Endothelial cell of umbilical vein (primary cell): Measurements from ENCODE around the gene ANKFN1. TPM values are rescaled to one million over a fixed set of nuclear protein-coding genes. Genes with fewer than 3 reads are reported as not detected.

ENCODE experiments used
- BruUV-seq: library from RNA; stranded (reverse); fragments of 400-500 nt; replicated peaks from 2 replicates; lab custom pipeline; 2021; lab: Mats Ljungman, UMichigan
- CTCF ChIA-PET: fragments of 300-600, 350-600 bp; sonication (Branson Sonifier 250); formaldehyde crosslinking; loops from one replicate; lab custom pipeline; 2021; ENCODE audit warnings: antibody characterized with exemption, inconsistent platforms; lab: Charles Lee
- POLR2A ChIA-PET: fragments of 300-600, 350-600 bp; sonication (Branson Sonifier 250); formaldehyde crosslinking; loops from one replicate; lab custom pipeline; 2021; ENCODE audit warnings: antibody characterized with exemption, inconsistent platforms; lab: Charles Lee
- DNase-seq: peaks from one replicate; pipeline ENCODE4 v3.0.0-alpha.2; 2011; ENCODE audit warnings: low read depth, low spot score
- FAIRE-seq: peaks from 2 replicates; lab custom pipeline; 2011; peaks lifted over from hg19 to GRCh38; lab: Jason Lieb, UNC
- H2AFZ ChIP-seq: 2 replicates; pipeline ENCODE4 v1.6.0; 2012; ENCODE audit warnings: low read depth, low read length, control low read depth, inconsistent platforms
- H3K27ac ChIP-seq: 2 replicates; pipeline ENCODE4 v1.5.1; 2011; ENCODE audit warnings: low read depth, mild to moderate bottlenecking, control low read depth, low read length, moderate library complexity; ENCODE audit not compliant: insufficient read depth
- H3K27me3 ChIP-seq, 2 experiments: 2 replicates each; pipeline versions ENCODE4 v1.6.0 to v1.6.1; 2011; ENCODE audit warnings: low read length in 2 of 2, mixed read lengths in 1 of 2; ENCODE audit not compliant: control insufficient read depth in 2 of 2, insufficient read depth in 2 of 2
- H3K36me3 ChIP-seq, 2 experiments: 2 replicates in 1 of 2; 3 replicates in 1 of 2; pipeline ENCODE4 v1.5.1; 2011; ENCODE audit warnings: low read length in 2 of 2, mild to moderate bottlenecking in 1 of 2, moderate library complexity in 1 of 2; ENCODE audit not compliant: control insufficient read depth in 2 of 2, insufficient read depth in 2 of 2; ENCODE audit errors: extremely low read depth in 1 of 2
- H3K4me1 ChIP-seq: 3 replicates; pipeline ENCODE4 v1.5.1; 2011; ENCODE audit warnings: mild to moderate bottlenecking, low read length; ENCODE audit not compliant: control insufficient read depth, insufficient read depth; ENCODE audit errors: extremely low read depth
- H3K4me2 ChIP-seq: 2 replicates; pipeline ENCODE4 v1.6.1; 2011; ENCODE audit warnings: low read length, control low read depth, mixed read lengths; ENCODE audit not compliant: insufficient read depth
- H3K4me3 ChIP-seq, 3 experiments: fragments of 200-600 bp in 1 of 3; sonication (generic), shearing (Covaris generic) in 1 of 3; replicated peaks in 1 of 3; 2 replicates each; pipeline ENCODE4 v1.5.1; 2011 to 2016; ENCODE audit warnings: control low read depth in 3 of 3, low read length in 3 of 3, mild to moderate bottlenecking in 2 of 3, inconsistent platforms in 1 of 3, low read depth in 1 of 3, moderate library complexity in 1 of 3; ENCODE audit not compliant: insufficient read depth in 1 of 3
- H3K79me2 ChIP-seq: 2 replicates; pipeline ENCODE4 v1.6.0; 2012; ENCODE audit warnings: low read length, inconsistent platforms; ENCODE audit not compliant: control insufficient read depth, insufficient read depth
- H3K9ac ChIP-seq: replicated peaks from 2 replicates; pipeline ENCODE3; 2011; ENCODE audit warnings: low read length, control low read depth; ENCODE audit not compliant: insufficient read depth; ENCODE audit errors: extremely low read depth
- H3K9me1 ChIP-seq: replicated peaks from 3 replicates; pipeline ENCODE4 v1.6.0; 2011; ENCODE audit warnings: mild to moderate bottlenecking, low read length; ENCODE audit not compliant: control insufficient read depth, insufficient read depth; ENCODE audit errors: extremely low read depth
- H3K9me3 ChIP-seq: replicated peaks from 2 replicates; pipeline ENCODE4 v1.5.1; 2012; ENCODE audit warnings: low read length, inconsistent platforms; ENCODE audit not compliant: control insufficient read depth, insufficient read depth
- H4K20me1 ChIP-seq: replicated peaks from 2 replicates; pipeline ENCODE3; 2011; ENCODE audit warnings: mild to moderate bottlenecking, low read length; ENCODE audit not compliant: control insufficient read depth, insufficient read depth; ENCODE audit errors: extremely low read depth
- CTCF ChIP-seq, 2 donors: IDR thresholded peaks; 1 replicate in 1 of 2; 2 replicates in 1 of 2; pipeline ENCODE4 v1.5.1; 2011; ENCODE audit warnings: low read length in 2 of 2, mild to moderate bottlenecking in 2 of 2, moderate library complexity in 2 of 2, control low read depth in 1 of 2, inconsistent platforms in 1 of 2, low read depth in 1 of 2; ENCODE audit not compliant: insufficient read depth in 1 of 2; ENCODE audit errors: extremely low read depth in 1 of 2
- EZH2 ChIP-seq: IDR thresholded peaks from 2 replicates; pipeline ENCODE4 v1.6.1; 2012; ENCODE audit warnings: borderline replicate concordance, low read depth, mild to moderate bottlenecking, moderate library complexity, low read length, inconsistent platforms; ENCODE audit not compliant: severe bottlenecking
- FOS ChIP-seq: IDR thresholded peaks from 2 replicates; pipeline ENCODE4 v1.6.1; 2011; ENCODE audit warnings: mild to moderate bottlenecking, low read length, moderate library complexity, borderline replicate concordance; ENCODE audit not compliant: insufficient read depth
- GATA2 ChIP-seq: IDR thresholded peaks from 2 replicates; pipeline ENCODE4 v1.7.0; 2011; ENCODE audit warnings: low read depth, mild to moderate bottlenecking, moderate library complexity, mixed read lengths, low read length; ENCODE audit not compliant: insufficient read length, insufficient read depth
- JUN ChIP-seq: IDR thresholded peaks from 2 replicates; pipeline ENCODE4 v1.6.1; 2011; ENCODE audit warnings: borderline replicate concordance, low read depth; ENCODE audit not compliant: insufficient read length, insufficient read depth
- MAX ChIP-seq: IDR thresholded peaks from 2 replicates; pipeline ENCODE4 v1.6.1; 2011; ENCODE audit not compliant: insufficient read depth, insufficient read length
- MYC ChIP-seq: IDR thresholded peaks from one replicate; pipeline ENCODE4 v1.6.1; 2011; ENCODE audit warnings: mild to moderate bottlenecking, low read depth, low read length
- POLR2A ChIP-seq: IDR thresholded peaks from 2 replicates; pipeline ENCODE4 v1.6.1; 2012; ENCODE audit warnings: low read depth, mild to moderate bottlenecking, control low read depth, low read length
- POLR2AphosphoS5 ChIP-seq: IDR thresholded peaks from 2 replicates; pipeline ENCODE4 v1.6.1; 2012; ENCODE audit warnings: low read depth, mild to moderate bottlenecking, control low read depth, low read length, moderate library complexity; ENCODE audit not compliant: insufficient read depth
- dilution Hi-C: fragments of 300-500 bp; cut with MboI; formaldehyde crosslinking; loops from one replicate; pipeline ENCODE4 v1.15.0; 2019; ENCODE audit warnings: low sequenced_read_pairs; ENCODE audit not compliant: extremely low pct_ligation_motif_present
- intact Hi-C: fragments of 100-400 bp; cut with micrococcal nuclease; formaldehyde crosslinking; loops from one replicate; pipeline ENCODE4 v1.10.0; 2022
- polyA plus RNA-seq, 4 experiments: library from polyadenylated mRNA; depleted of rRNA in 3 of 4; stranded (reverse) in 3 of 4; unstranded in 1 of 4; fragments of >200 nt; gene quantifications; 2 replicates each; pipeline versions ENCODE4 v1.2.1 to v1.2.3, GENCODE V29; 2011 to 2012; ENCODE audit warnings: missing spikeins in 1 of 4
- total RNA-seq: library from RNA; stranded (reverse); gene quantifications from 2 replicates; pipeline ENCODE4 v1.2.3, GENCODE V29; 2021

ANKFN1 gene
- total and polyA plus RNA-seq, 2 donors (not counting 3 experiments of a cell fraction or from before 2014, with no cell fraction given), result 0.15 TPM; not detected in 1

GRCh38 chr17:56367366-56367765, 214.1 kb downstream of the ANKFN1 start:
- H3K36me3 ChIP-seq, result no peaks in the 10 kb centered on the region
- intact Hi-C loops (no loop called here), dilution Hi-C loops (no loop called here)
- no peak overlapping the region for H2AFZ ChIP-seq
- H3K27ac ChIP-seq, result no peak overlapping the region
- no TSS peak for BruUV-seq
- POLR2A ChIA-PET, result no interaction called here
- H3K4me3 ChIP-seq, result no peak overlapping the region
- H3K79me2 ChIP-seq, result no peaks in the 10 kb centered on the region
- no peaks in the 10 kb centered on the region for H3K27me3 ChIP-seq
- TF ChIP-seq MAX (no peak), JUN (no peak), MYC (no peak), FOS (no peak), CTCF (IDR thresholded peaks at IDR 0.05; ENCODE audit: extremely low read depth in 1 of 2, insufficient read depth in 1 of 2, low read depth in 1 of 2, low read length in 2 of 2) (no peak), POLR2AphosphoS5 (no peak), POLR2A (no peak), EZH2 (no peak), GATA2 (no peak)
- no peaks in the 10 kb centered on the region for H3K9me3 ChIP-seq
- H3K4me2 ChIP-seq, result no peak overlapping the region
- FAIRE-seq (no peak), DNase-seq (no peak)
- H3K4me1 ChIP-seq, result no peaks in the 10 kb centered on the region
- no peaks in the 10 kb centered on the region for H3K9me1 ChIP-seq
- H4K20me1 ChIP-seq, result no peaks in the 10 kb centered on the region
- CTCF ChIA-PET, result no interaction called here
- H3K9ac ChIP-seq, result no peak overlapping the region
